Activated CD8-positive, alpha-beta memory T cell treated with anti-CD3 and anti-CD28 coated beads, Interleukin-2, amount 50 U/mL, for 1 hour (primary cell): ENCODE measurements around the gene CRY2.

ENCODE experiments used
- DNase-seq: peaks from one replicate; pipeline ENCODE4 v3.0.0-alpha.2; 2020; ENCODE audit errors: extremely low read depth

CRY2 gene

GRCh38 chr11:45918331-45918941, 71.2 kb downstream of the CRY2 start:
- DNase-seq = no peak

DNA sequence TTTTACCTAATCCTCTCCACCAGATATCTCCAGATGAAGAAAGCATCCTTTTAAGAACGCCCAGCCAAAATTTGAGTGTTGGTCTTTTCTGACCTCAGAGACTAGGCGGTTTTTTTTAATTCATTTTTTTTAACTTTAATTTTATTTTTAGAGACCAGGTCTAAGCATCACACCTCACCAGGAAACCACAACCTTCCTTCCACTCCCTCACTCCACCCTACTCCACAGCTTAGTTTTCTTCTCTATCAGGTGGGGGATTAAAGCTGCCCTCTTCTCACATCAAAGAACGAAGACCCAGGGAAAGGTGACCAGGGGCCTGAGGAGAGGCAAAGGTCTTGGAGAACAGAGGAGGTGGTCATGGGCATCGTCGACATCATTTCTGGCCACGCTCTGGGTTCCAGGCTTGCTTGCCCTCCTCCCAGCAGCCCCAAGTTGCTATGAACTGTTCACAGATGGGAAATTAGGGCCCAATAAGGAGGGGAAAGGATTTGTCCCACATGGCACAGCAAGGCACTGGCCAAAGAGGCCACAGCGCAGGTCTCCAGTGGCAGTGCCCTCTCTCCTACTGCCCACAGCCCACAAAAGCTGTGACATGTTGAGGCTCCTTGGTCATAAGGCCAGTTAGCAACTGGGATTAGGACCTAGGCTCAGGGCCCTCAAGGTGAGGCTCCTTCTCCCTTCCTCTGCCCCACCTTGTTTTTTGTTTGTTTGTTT, 71.8 kb downstream of the CRY2 start:
- no peak for DNase-seq

- DNase-seq = no peak
Observed at GRCh38 chr11:45919806-45920530, 72.7 kb downstream of the CRY2 start.

- no peak for DNase-seq
Observed at GRCh38 chr11:45920531-45921477, 73.5 kb downstream of the CRY2 start.

GRCh38 chr11:45921561-45922424, 74.5 kb downstream of the CRY2 start:
- DNase-seq = no peak

- DNase-seq = no peak
Observed at GRCh38 chr11:45922425-45923082, 75.3 kb downstream of the CRY2 start, which contains the start of gene LARGE2. Gene LARGE2 (plus strand): TSS chr11:45922656. CDS start chr11:45922883, 227 bp downstream.

DNA sequence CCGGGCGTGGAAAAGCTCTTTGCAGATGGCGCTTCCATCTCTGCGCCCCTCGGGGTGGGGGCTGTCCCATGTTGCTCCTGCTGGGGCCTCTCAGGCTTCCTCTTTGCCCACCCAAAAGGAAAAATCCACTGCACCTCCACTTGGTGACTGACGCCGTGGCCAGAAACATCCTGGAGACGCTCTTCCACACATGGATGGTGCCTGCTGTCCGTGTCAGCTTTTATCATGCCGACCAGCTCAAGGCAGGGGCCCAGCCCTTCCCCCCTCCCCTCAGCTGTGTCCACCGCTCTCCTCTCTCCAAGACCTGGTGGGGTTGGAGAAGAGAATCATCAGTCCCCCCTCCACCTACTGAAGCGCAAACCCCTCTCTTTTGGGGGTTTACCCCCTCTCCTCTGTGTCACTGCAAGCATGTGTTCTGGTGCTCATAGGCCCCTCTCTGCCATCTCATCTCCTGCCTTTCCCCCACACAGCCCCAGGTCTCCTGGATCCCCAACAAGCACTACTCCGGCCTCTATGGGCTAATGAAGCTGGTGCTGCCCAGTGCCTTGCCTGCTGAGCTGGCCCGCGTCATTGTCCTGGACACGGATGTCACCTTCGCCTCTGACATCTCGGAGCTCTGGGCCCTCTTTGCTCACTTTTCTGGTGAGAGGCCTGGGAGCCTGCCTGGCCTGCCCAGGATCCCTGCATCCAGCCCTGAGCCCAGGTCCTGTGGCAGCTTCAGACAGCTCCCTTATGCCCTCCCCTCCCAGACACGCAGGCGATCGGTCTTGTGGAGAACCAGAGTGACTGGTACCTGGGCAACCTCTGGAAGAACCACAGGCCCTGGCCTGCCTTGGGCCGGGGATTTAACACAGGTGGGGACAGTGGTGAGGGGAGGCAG, 77.0 kb downstream of the CRY2 start:
- DNase-seq = no peak

DNA sequence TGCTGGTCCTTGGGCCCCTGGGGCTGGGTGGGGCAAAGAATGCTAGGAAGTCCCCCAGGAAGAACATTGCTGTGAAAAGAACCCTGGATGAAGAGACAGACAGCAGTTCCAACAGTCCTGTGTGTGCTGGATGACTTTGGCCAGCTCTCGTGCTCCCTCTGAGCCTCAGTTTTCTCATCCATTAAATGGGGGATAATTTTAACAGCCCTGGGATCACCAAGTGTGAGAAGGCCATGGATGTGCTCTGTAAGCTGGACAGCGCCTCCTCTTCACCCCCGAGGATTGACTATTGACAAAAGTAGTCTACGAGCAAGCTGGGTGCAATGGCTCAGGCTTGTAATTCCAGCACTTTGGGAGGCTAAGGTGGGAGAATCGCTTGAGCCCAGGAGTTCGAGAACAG, 77.7 kb downstream of the CRY2 start:
- no peak for DNase-seq

GRCh38 chr11:45925550-45925949, 78.3 kb downstream of the CRY2 start:
- DNase-seq = no peak

DNA sequence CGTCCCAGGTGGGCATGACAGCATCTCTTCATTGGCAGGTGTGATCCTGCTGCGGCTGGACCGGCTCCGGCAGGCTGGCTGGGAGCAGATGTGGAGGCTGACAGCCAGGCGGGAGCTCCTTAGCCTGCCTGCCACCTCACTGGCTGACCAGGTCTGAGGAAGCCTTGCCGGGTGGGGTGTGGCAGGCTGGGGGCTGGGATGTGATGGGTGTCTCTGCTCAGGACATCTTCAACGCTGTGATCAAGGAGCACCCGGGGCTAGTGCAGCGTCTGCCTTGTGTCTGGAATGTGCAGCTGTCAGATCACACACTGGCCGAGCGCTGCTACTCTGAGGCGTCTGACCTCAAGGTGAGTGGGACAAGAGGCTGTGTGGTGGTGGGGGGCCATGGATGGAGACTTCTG, 78.7 kb downstream of the CRY2 start:
- no peak for DNase-seq

DNA sequence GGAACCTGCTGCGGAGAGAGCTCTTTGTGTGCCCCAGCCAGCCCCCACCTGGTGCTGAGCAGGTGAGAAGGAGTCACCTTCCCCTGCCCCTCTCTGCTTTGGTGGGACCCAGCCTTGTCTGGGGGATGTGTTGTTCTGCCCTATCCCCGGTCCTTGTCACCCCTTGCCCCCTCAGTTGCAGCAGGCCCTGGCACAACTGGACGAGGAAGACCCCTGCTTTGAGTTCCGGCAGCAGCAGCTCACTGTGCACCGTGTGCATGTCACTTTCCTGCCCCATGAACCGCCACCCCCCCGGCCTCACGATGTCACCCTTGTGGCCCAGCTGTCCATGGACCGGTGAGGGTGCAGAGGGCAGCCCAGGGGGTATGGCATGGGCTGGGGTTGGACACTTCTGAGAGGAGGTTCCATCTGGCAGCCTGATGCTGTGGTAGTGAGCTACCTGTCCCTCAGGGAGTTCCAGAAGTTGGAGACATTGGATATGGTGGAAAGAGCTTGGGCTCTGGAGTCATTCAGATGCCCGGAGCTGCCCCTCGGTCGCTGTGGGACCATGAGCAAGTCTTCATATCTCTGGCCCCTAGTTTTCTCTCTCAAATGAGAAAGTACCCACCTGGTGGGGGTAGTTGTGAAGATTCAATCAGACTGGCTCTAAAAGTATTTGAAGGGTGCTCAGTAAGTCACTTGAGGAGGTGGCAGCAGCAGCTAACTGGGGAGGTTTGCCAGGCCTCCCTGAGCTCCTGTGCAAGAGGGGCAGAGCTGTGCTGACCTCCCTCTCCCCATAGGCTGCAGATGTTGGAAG, 79.5 kb downstream of the CRY2 start:
- no peak for DNase-seq

DNA sequence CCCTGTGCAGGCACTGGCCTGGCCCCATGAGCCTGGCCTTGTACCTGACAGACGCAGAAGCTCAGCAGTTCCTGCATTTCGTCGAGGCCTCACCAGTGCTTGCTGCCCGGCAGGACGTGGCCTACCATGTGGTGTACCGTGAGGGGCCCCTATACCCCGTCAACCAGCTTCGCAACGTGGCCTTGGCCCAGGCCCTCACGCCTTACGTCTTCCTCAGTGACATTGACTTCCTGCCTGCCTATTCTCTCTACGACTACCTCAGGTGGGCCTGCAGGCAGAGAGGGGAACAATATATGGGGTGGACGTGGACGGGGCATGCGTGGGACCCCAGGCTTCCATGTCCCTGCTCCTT, 80.0 kb downstream of the CRY2 start:
- no peak for DNase-seq

- DNase-seq = no peak
Observed at GRCh38 chr11:45927684-45928413, 80.6 kb downstream of the CRY2 start.

DNA sequence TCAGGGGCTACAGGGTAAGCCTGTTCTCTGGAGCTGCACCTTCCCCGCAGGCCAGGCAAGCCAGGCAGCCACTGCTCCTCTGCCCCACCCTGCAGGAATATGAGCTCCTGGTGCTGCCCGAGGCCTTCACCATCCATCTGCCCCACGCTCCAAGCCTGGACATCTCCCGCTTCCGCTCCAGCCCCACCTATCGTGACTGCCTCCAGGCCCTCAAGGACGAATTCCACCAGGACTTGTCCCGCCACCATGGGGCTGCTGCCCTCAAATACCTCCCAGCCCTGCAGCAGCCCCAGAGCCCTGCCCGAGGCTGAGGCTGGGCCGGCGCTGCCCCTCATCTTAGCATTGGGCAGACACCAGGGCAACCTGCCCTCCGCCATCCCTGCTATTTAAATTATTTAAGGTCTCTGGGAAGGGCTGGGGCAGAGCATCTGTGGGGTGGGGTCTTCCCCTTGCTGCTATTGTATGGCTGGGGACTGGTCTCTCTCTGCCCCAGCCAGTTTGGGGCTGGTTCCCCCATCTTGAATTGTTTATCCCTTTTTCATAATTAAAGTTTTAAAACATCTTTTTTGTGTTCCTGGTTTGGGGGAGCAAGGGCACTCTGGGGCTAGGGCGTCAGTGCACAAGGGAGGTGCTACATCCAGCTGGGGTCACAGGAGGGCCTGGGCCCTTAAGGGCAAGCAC, 81.4 kb downstream of the CRY2 start:
- no peak for DNase-seq

DNA sequence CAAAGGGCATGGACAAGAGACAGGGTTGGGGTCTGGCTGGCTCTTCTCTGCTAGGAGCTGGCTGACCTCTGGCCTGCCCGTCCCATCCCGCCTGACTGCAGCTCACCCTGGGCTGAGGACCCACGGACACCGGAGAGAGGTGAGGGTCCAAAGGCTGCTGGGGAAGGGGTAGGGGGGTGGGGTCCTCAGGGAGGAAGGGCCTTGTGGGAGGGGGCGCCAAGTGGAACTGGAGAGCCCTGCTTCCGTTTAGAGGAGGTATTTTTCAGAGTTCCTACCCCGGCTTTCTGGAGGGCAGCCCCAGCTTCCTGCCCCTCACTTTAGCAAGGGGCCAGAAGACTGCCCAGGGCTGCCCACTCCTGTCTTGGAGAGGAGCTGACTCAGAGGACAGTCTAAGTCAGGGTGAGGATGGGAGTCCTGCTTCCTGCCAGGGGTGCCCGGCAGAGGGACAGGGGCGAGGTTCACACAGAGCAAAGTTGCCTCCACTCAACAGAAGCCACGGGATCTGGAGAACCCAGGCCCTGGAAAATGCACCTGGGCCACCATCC, 82.3 kb downstream of the CRY2 start:
- no peak for DNase-seq

- DNase-seq = no peak
Observed at GRCh38 chr11:45930031-45930794, 82.9 kb downstream of the CRY2 start.
